Panc1 (cell line): Measurements from ENCODE around the gene PREP. TPM values are rescaled to one million over a fixed set of nuclear protein-coding genes. Genes with fewer than 3 reads are reported as not detected.
"Not testable (repeated sequence)": the region's sequence is repeated elsewhere in the genome, so short reads cannot be mapped to it uniquely, and the experiment has no call there.

Experiments used
- ATAC-seq: fragments of 200-7000 bp; cut with Tn5 transposase; 2 replicates; pipeline ENCODE4 v1.9.1; 2020; ENCODE audit warnings: mild to moderate bottlenecking, moderate library complexity
- BruUV-seq: library from RNA; stranded (reverse); fragments of 400-500 nt; replicated peaks from 2 replicates; lab custom pipeline; 2021; lab: Mats Ljungman, UMichigan
- CTCF ChIA-PET: fragments of 300-600 bp; sonication (Branson Sonifier 250); formaldehyde crosslinking; loops from one replicate; lab custom pipeline; 2022; ENCODE audit warnings: antibody characterized with exemption; lab: Charles Lee
- POLR2A ChIA-PET: fragments of 300-600 bp; sonication (Branson Sonifier 250); formaldehyde crosslinking; loops from one replicate; lab custom pipeline; 2022; ENCODE audit warnings: antibody characterized with exemption; lab: Charles Lee
- DNase-seq: peaks from one replicate; pipeline ENCODE4 v3.0.0-alpha.2; 2010; ENCODE audit warnings: low read depth, low spot score
- H3K27ac ChIP-seq: 2 replicates; pipeline ENCODE4 v1.5.1; 2011; ENCODE audit warnings: mild to moderate bottlenecking, low read length, inconsistent platforms
- H3K27me3 ChIP-seq: fragments of 200-500 bp; sonication (Bioruptor generic); 2 replicates; pipeline ENCODE4 v1.6.0; 2014; ENCODE audit warnings: low read length, inconsistent platforms; ENCODE audit not compliant: control insufficient read depth, insufficient read depth
- H3K36me3 ChIP-seq: fragments of 200-500 bp; sonication (Bioruptor generic); 2 replicates; pipeline ENCODE4 v1.5.1; 2014; ENCODE audit warnings: inconsistent platforms, mild to moderate bottlenecking, low read length, moderate library complexity; ENCODE audit not compliant: control insufficient read depth, insufficient read depth
- H3K4me1 ChIP-seq: 2 replicates; pipeline ENCODE4 v1.5.1; 2011; ENCODE audit warnings: inconsistent platforms, mild to moderate bottlenecking, low read length, moderate library complexity; ENCODE audit not compliant: control insufficient read depth, insufficient read depth
- H3K4me3 ChIP-seq, 2 experiments: 2 replicates each; pipeline ENCODE4 v1.5.1; 2011 to 2012; ENCODE audit warnings: low read depth in 2 of 2, low read length in 2 of 2, mild to moderate bottlenecking in 2 of 2, inconsistent platforms in 1 of 2, moderate library complexity in 1 of 2
- H3K9me3 ChIP-seq: fragments of 200-500 bp; sonication (Bioruptor generic); 2 replicates; pipeline ENCODE4 v1.5.1; 2014; ENCODE audit warnings: low read depth, mild to moderate bottlenecking, inconsistent platforms, low read length, moderate library complexity; ENCODE audit not compliant: control insufficient read depth, insufficient read depth
- SIN3A ChIP-seq: IDR thresholded peaks from 2 replicates; pipeline ENCODE4 v1.6.1; 2012; ENCODE audit warnings: low read depth, mild to moderate bottlenecking, low read length, moderate library complexity, borderline replicate concordance; ENCODE audit not compliant: insufficient read depth
- in situ Hi-C: cut with HindIII; loops from 2 replicates; pipeline ENCODE4 v1.10.0; 2016; ENCODE audit warnings: low sequenced_read_pairs, low pct_unique_long_range_greater_than_20kb
- intact Hi-C: fragments of 100-400 bp; cut with micrococcal nuclease; formaldehyde crosslinking; loops from one replicate; pipeline ENCODE4 v1.10.0; 2022; ENCODE audit not compliant: unreplicated experiment
- total RNA-seq: library from RNA; stranded (reverse); gene quantifications from one replicate; pipeline ENCODE4 v1.2.1, GENCODE V29; 2021; ENCODE audit not compliant: unreplicated experiment

PREP gene
- total RNA-seq, 1 experiment from 2014 or later: 50.4 TPM

DNA sequence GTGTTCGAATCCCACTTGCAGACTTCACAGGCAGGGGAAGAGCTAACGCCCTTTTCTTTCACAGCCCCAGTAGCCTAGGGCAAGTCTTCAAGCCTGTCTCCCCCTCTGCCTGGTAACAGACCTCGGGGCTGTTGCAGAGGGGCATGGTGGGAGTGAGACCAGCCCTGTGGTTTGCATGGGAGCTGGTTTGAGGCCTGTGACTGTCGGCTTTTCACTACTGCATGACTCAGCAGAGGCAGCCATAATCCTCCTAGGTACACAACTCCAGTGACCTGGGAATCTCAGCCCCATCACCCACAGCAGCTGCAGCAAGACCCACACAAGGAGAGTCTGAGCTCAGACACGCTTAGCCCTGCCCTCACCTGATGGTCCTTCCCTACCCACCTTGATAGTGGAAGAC lies 167.7 kb downstream of the PREP start:
- intact Hi-C loops (no loop called here), in situ Hi-C loops (no loop called here)
- Histone ChIP-seq H3K36me3 (no peaks in the 10 kb centered on the region), H3K9me3 (no peaks in the 10 kb centered on the region; the same call in 1 of the 2 replicates), H3K4me3 (no peak overlapping the region), H3K27ac (no peak overlapping the region), H3K27me3 (no peaks in the 10 kb centered on the region), H3K4me1 (no peaks in the 10 kb centered on the region)
- ChIA-PET POLR2A (no interaction called here), CTCF (no interaction called here)
- no TSS peak for BruUV-seq
- DNase-seq (no peak), ATAC-seq (no peak)
- no peak for TF ChIP-seq SIN3A

DNA sequence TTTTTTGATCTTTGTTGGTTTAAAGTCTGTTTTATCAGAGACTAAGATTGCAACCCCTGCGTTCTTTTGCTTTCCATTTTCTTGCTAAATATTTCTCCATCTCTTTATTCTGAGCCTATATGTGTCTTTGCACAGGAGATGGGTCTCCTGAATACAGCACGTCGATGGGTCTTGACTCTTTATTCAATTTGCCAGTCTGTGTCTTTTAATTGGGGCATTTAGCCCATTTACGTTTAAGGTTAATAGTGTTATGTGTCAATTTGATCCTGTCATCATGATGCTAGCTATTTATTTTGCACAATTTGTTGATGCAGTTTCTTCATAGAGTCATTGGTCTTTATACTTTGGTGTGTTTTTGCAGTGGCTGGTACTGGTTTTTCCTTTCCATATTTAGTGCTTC lies 171.1 kb downstream of the PREP start:
- CTCF ChIA-PET, DNase-seq: not testable (repeated sequence)

More for the DNA sequence above, 171.1 kb downstream of the PREP start:
- BruUV-seq, intact Hi-C loops, H3K27me3 ChIP-seq, ATAC-seq, H3K27ac ChIP-seq, H3K36me3 ChIP-seq, H3K9me3 ChIP-seq, in situ Hi-C loops, H3K4me3 ChIP-seq, H3K4me1 ChIP-seq: not testable (repeated sequence)
- POLR2A ChIA-PET: interaction anchor here (0.7 kb wide), 1 partner anchor 130 kb away, joined by 3 read pairs; no protein-coding TSS in a partner anchor

Other genes with a start within 250 kb of the PREP start
- 29.2 TPM for gene POPDC3, start 223.1 kb downstream of the PREP start, total RNA-seq